Effector CD4-positive, alpha-beta T cell (primary cell): ENCODE data around the gene PTPRC.
A peak's percentile ranks its signal among the peaks of the same experiment; 100 is the strongest.

Experiments
- DNase-seq: peaks from one replicate; pipeline ENCODE4 v3.0.0-alpha.2; 2020

The PTPRC gene

GRCh38 chr1:198676253-198676652 lies 37.4 kb downstream of the PTPRC start:
- DNase-seq: no peak

- no peak for DNase-seq
These were observed 38.2 kb downstream of the PTPRC start for GRCh38 chr1:198677027-198677426.

- no peak for DNase-seq
These were observed 39.0 kb downstream of the PTPRC start for GRCh38 chr1:198677871-198678270.

GRCh38 chr1:198678301-198678836 lies 39.5 kb downstream of the PTPRC start:
- DNase-seq: peak; percentile 65

- DNase-seq: no peak
These were observed 40.1 kb downstream of the PTPRC start for GRCh38 chr1:198678901-198679329.

- peak; percentile 38 for DNase-seq
These were observed 40.8 kb downstream of the PTPRC start for GRCh38 chr1:198679535-198680173.

GRCh38 chr1:198680174-198680875 lies 41.5 kb downstream of the PTPRC start:
- DNase-seq: no peak

- no peak for DNase-seq
These were observed 42.4 kb downstream of the PTPRC start for GRCh38 chr1:198681252-198681651.

- peak; percentile 77 for DNase-seq
These were observed 43.3 kb downstream of the PTPRC start for GRCh38 chr1:198681831-198682759.

- no peak for DNase-seq
These were observed 44.0 kb downstream of the PTPRC start for GRCh38 chr1:198682850-198683249.

- no peak for DNase-seq
These were observed 44.6 kb downstream of the PTPRC start for GRCh38 chr1:198683449-198683848.

- DNase-seq: no peak
These were observed 47.4 kb downstream of the PTPRC start for GRCh38 chr1:198686069-198686728.

GRCh38 chr1:198687429-198687828 lies 48.6 kb downstream of the PTPRC start:
- no peak for DNase-seq

- DNase-seq: no peak
These were observed 52.2 kb downstream of the PTPRC start for GRCh38 chr1:198691063-198691462.

- DNase-seq: no peak
These were observed 54.5 kb downstream of the PTPRC start for GRCh38 chr1:198693321-198693720.

- DNase-seq: no peak
These were observed 55.7 kb downstream of the PTPRC start for GRCh38 chr1:198694542-198694941.

GRCh38 chr1:198696211-198696610 lies 57.4 kb downstream of the PTPRC start:
- no peak for DNase-seq

- peak; percentile 63 for DNase-seq
These were observed 60.6 kb downstream of the PTPRC start for GRCh38 chr1:198699167-198700015.

GRCh38 chr1:198700016-198700392 lies 61.2 kb downstream of the PTPRC start:
- DNase-seq: no peak

- no peak for DNase-seq
These were observed 61.6 kb downstream of the PTPRC start for GRCh38 chr1:198700396-198700795.

- DNase-seq: no peak
These were observed 62.4 kb downstream of the PTPRC start for GRCh38 chr1:198701250-198701649.
